Measurements from ENCODE around the gene SLC7A8. TPM values are rescaled to one million over a fixed set of nuclear protein-coding genes. Genes with fewer than 3 reads are reported as not detected.

The SLC7A8 gene
- total and polyA plus RNA-seq, 4 experiments from 2014 or later = 0.56 to 4.1 (median 1.5) TPM

GRCh38 chr14:23141706-23142444 lies 41.6 kb downstream of the SLC7A8 start:
- Mint-ChIP-seq H3K4me1 (no peaks in the 10 kb centered on the region), H3K36me3 (no peaks in the 10 kb centered on the region), H3K4me3 (no peak overlapping the region), H3K9me3 (no peaks in the 10 kb centered on the region), H3K27ac (peak overlapping the region in 1 of 7 donors; percentile 32), H3K27me3 (peaks cover 1 to 6% of the 10 kb centered on the region in 2 donors)
- Histone ChIP-seq H3K36me3 (ENCODE audit: insufficient read depth, low read length) (no peaks in the 10 kb centered on the region), H3K4me3 (ENCODE audit: low read length in 2 of 2) (no peak overlapping the region), H3K9me3 (ENCODE audit: control insufficient read depth in 1 of 2, low read length in 2 of 2) (no peaks in the 10 kb centered on the region), H3K27me3 (ENCODE audit: insufficient read depth, low read length) (no peaks in the 10 kb centered on the region), H3K4me1 (ENCODE audit: insufficient read depth, low read length) (no peaks in the 10 kb centered on the region), H3K27ac (ENCODE audit: low read depth, low read length) (no peak overlapping the region)
- intact Hi-C loops (cut with micrococcal nuclease) = no loop called here
- POLR2A ChIA-PET (ENCODE audit: partially characterized antibody) = no interaction called here
- no peak for DNase-seq
- CTCF ChIA-PET (ENCODE audit: partially characterized antibody) = interaction anchor here (1.4 to 1.7 kb wide), 2 partner anchors 15 to 22 kb away, joined by 3 to 5 read pairs; no protein-coding TSS in a partner anchor

- Mint-ChIP-seq H3K4me1 (no peaks in the 10 kb centered on the region), H3K9me3 (no peaks in the 10 kb centered on the region), H3K27ac (no peak overlapping the region), H3K36me3 (no peaks in the 10 kb centered on the region), H3K27me3 (peaks cover 0 to 1% of the 10 kb centered on the region in 2 donors), H3K4me3 (no peak overlapping the region)
- Histone ChIP-seq H3K36me3 (ENCODE audit: insufficient read depth, low read length) (no peaks in the 10 kb centered on the region), H3K9me3 (ENCODE audit: control insufficient read depth in 1 of 2, low read length in 2 of 2) (no peaks in the 10 kb centered on the region), H3K27me3 (ENCODE audit: insufficient read depth, low read length) (no peaks in the 10 kb centered on the region), H3K27ac (ENCODE audit: low read depth, low read length) (no peak overlapping the region), H3K4me3 (ENCODE audit: low read length in 2 of 2) (no peak overlapping the region), H3K4me1 (ENCODE audit: insufficient read depth, low read length) (no peaks in the 10 kb centered on the region)
- ChIA-PET POLR2A (ENCODE audit: partially characterized antibody) (no interaction called here), CTCF (ENCODE audit: partially characterized antibody) (no interaction called here)
- DNase-seq = no peak
- intact Hi-C loops (cut with micrococcal nuclease) = no loop called here
Observed at GRCh38 chr14:23140371-23140770, 43.1 kb downstream of the SLC7A8 start.

- H3K27ac Mint-ChIP-seq = no peak overlapping the region
- POLR2A ChIA-PET (ENCODE audit: partially characterized antibody) = no interaction called here
- H3K9me3 Mint-ChIP-seq = no peaks in the 10 kb centered on the region
Observed at GRCh38 chr14:23139874-23140273, 43.6 kb downstream of the SLC7A8 start.

GRCh38 chr14:23137813-23138535 lies 45.5 kb downstream of the SLC7A8 start:
- peaks cover 0 to 1% of the 10 kb centered on the region in 2 donors for H3K27me3 Mint-ChIP-seq
- POLR2A ChIA-PET (ENCODE audit: partially characterized antibody) = no interaction called here
- no peaks in the 10 kb centered on the region for H3K9me3 ChIP-seq (ENCODE audit: control insufficient read depth in 1 of 2, low read length in 2 of 2)
- no peaks in the 10 kb centered on the region for H3K27me3 ChIP-seq (ENCODE audit: insufficient read depth, low read length)
- H3K27ac Mint-ChIP-seq = no peak overlapping the region
- no peaks in the 10 kb centered on the region for H3K4me1 Mint-ChIP-seq
- H3K9me3 Mint-ChIP-seq = no peaks in the 10 kb centered on the region
- H3K27ac ChIP-seq (ENCODE audit: low read depth, low read length) = no peak overlapping the region
- H3K4me3 Mint-ChIP-seq = no peak overlapping the region
- CTCF ChIA-PET (ENCODE audit: partially characterized antibody) = interaction anchor here (0.9 to 1.4 kb wide), 2 partner anchors 9 to 69 kb away, joined by 3 to 4 read pairs; no protein-coding TSS in a partner anchor
- no peak overlapping the region for H3K4me3 ChIP-seq (ENCODE audit: low read length in 2 of 2)
- no peaks in the 10 kb centered on the region for H3K36me3 Mint-ChIP-seq
- intact Hi-C loops (cut with micrococcal nuclease) = no loop called here
- no peaks in the 10 kb centered on the region for H3K36me3 ChIP-seq (ENCODE audit: insufficient read depth, low read length)
- H3K4me1 ChIP-seq (ENCODE audit: insufficient read depth, low read length) = no peaks in the 10 kb centered on the region
- DNase-seq = no peak

More at GRCh38 chr14:23139874-23140273, 43.6 kb downstream of the SLC7A8 start:
- Histone ChIP-seq H3K27ac (ENCODE audit: low read depth, low read length) (no peak overlapping the region), H3K36me3 (ENCODE audit: insufficient read depth, low read length) (no peaks in the 10 kb centered on the region), H3K27me3 (ENCODE audit: insufficient read depth, low read length) (no peaks in the 10 kb centered on the region), H3K9me3 (ENCODE audit: control insufficient read depth in 1 of 2, low read length in 2 of 2) (no peaks in the 10 kb centered on the region), H3K4me1 (ENCODE audit: insufficient read depth, low read length) (no peaks in the 10 kb centered on the region), H3K4me3 (ENCODE audit: low read length in 2 of 2) (no peak overlapping the region)
- intact Hi-C loops (cut with micrococcal nuclease) = no loop called here
- Mint-ChIP-seq H3K4me1 (no peaks in the 10 kb centered on the region), H3K27me3 (peaks cover 0 to 1% of the 10 kb centered on the region in 2 donors), H3K36me3 (no peaks in the 10 kb centered on the region), H3K4me3 (no peak overlapping the region)
- no peak for DNase-seq
- CTCF ChIA-PET (ENCODE audit: partially characterized antibody) = no interaction called here

GRCh38 chr14:23137192-23137812 lies 46.2 kb downstream of the SLC7A8 start:
- ChIA-PET POLR2A (ENCODE audit: partially characterized antibody) (no interaction called here), CTCF (ENCODE audit: partially characterized antibody) (no interaction called here)
- no peak overlapping the region for H3K4me3 Mint-ChIP-seq
- H3K9me3 ChIP-seq (ENCODE audit: control insufficient read depth in 1 of 2, low read length in 2 of 2) = no peaks in the 10 kb centered on the region
- H3K27me3 ChIP-seq (ENCODE audit: insufficient read depth, low read length) = no peaks in the 10 kb centered on the region
- no peaks in the 10 kb centered on the region for H3K36me3 Mint-ChIP-seq
- peaks cover 0 to 1% of the 10 kb centered on the region in 2 donors for H3K27me3 Mint-ChIP-seq
- no peaks in the 10 kb centered on the region for H3K9me3 Mint-ChIP-seq
- H3K4me3 ChIP-seq (ENCODE audit: low read length in 2 of 2) = no peak overlapping the region
- H3K4me1 Mint-ChIP-seq = no peaks in the 10 kb centered on the region
- DNase-seq = no peak
- H3K36me3 ChIP-seq (ENCODE audit: insufficient read depth, low read length) = no peaks in the 10 kb centered on the region
- H3K27ac ChIP-seq (ENCODE audit: low read depth, low read length) = no peak overlapping the region
- H3K27ac Mint-ChIP-seq = no peak overlapping the region
- H3K4me1 ChIP-seq (ENCODE audit: insufficient read depth, low read length) = no peaks in the 10 kb centered on the region
- intact Hi-C loops (cut with micrococcal nuclease) = no loop called here

GRCh38 chr14:23136566-23137133 lies 46.8 kb downstream of the SLC7A8 start:
- CTCF ChIA-PET (ENCODE audit: partially characterized antibody) = no interaction called here
- no peak for DNase-seq
- Mint-ChIP-seq H3K9me3 (no peaks in the 10 kb centered on the region), H3K27ac (peak overlapping the region in 2 of 7 donors; percentile 29 to 54), H3K4me3 (no peak overlapping the region), H3K27me3 (peaks cover 1% of the 10 kb centered on the region in 2 donors), H3K36me3 (no peaks in the 10 kb centered on the region), H3K4me1 (no peaks in the 10 kb centered on the region)
- Histone ChIP-seq H3K4me1 (ENCODE audit: insufficient read depth, low read length) (no peaks in the 10 kb centered on the region), H3K27me3 (ENCODE audit: insufficient read depth, low read length) (no peaks in the 10 kb centered on the region), H3K27ac (ENCODE audit: low read depth, low read length) (no peak overlapping the region), H3K4me3 (ENCODE audit: low read length in 2 of 2) (no peak overlapping the region), H3K9me3 (ENCODE audit: control insufficient read depth in 1 of 2, low read length in 2 of 2) (no peaks in the 10 kb centered on the region), H3K36me3 (ENCODE audit: insufficient read depth, low read length) (no peaks in the 10 kb centered on the region)
- intact Hi-C loops (cut with micrococcal nuclease) = no loop called here
- POLR2A ChIA-PET (ENCODE audit: partially characterized antibody) = no interaction called here

- H3K27me3 Mint-ChIP-seq = peaks cover 1 to 6% of the 10 kb centered on the region in 2 donors
- CTCF ChIA-PET (ENCODE audit: partially characterized antibody) = no interaction called here
Observed at GRCh38 chr14:23132970-23133369, 50.5 kb downstream of the SLC7A8 start.

More at GRCh38 chr14:23132970-23133369, 50.5 kb downstream of the SLC7A8 start:
- Histone ChIP-seq H3K4me3 (ENCODE audit: low read length in 2 of 2) (no peak overlapping the region), H3K9me3 (ENCODE audit: control insufficient read depth in 1 of 2, low read length in 2 of 2) (no peaks in the 10 kb centered on the region), H3K27ac (ENCODE audit: low read depth, low read length) (no peak overlapping the region), H3K4me1 (ENCODE audit: insufficient read depth, low read length) (no peaks in the 10 kb centered on the region), H3K27me3 (ENCODE audit: insufficient read depth, low read length) (no peaks in the 10 kb centered on the region), H3K36me3 (ENCODE audit: insufficient read depth, low read length) (no peaks in the 10 kb centered on the region)
- DNase-seq = no peak
- intact Hi-C loops (cut with micrococcal nuclease) = no loop called here
- POLR2A ChIA-PET (ENCODE audit: partially characterized antibody) = no interaction called here
- no peaks in the 10 kb centered on the region for H3K9me3 Mint-ChIP-seq
- H3K36me3 Mint-ChIP-seq = no peaks in the 10 kb centered on the region
- H3K27ac Mint-ChIP-seq = no peak overlapping the region
- H3K4me1 Mint-ChIP-seq = peaks cover 3 to 6% (median 3%) of the 10 kb centered on the region in 4 donors
- H3K4me3 Mint-ChIP-seq = no peak overlapping the region

Data from CD4-positive, alpha-beta memory T cell (primary cell).